ENCODE data around the gene BAHCC1. TPM values are rescaled to one million over a fixed set of nuclear protein-coding genes. Genes with fewer than 3 reads are reported as not detected.

BAHCC1 gene
- total RNA-seq, 1 donor from 2014 or later = 8.6 TPM

DNA sequence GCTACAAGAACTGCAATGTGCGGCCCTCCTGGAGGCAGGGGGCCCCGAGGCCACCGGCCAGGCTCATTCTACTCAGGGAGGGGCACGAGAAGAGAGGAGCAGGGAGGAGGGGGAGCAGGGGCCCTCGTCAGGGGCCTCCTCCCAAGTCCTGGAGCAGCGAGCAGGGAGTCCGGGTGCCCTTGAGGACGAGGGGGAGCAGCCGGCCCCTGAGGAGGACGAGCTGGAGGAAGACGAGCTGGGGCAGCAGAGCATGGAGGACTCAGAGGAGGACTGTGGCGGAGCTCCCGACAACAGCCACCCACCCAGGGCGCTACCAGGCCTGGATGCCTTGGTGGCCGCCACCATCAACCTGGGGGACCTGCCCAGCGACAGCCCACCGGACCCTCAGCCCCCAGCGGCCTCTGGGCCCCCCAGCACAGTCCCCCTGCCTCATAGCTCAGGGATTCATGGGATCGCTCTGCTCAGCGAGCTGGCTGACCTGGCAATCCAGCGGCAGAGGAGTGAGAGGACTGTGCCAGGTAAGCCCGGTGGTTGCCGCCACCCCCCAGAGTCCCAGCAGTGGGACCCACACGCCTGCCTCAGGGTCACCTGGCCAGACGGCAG, 52.2 kb downstream of the BAHCC1 start:
- DNase-seq = no peak
- intact Hi-C loops (cut with micrococcal nuclease) = no loop called here

DNA sequence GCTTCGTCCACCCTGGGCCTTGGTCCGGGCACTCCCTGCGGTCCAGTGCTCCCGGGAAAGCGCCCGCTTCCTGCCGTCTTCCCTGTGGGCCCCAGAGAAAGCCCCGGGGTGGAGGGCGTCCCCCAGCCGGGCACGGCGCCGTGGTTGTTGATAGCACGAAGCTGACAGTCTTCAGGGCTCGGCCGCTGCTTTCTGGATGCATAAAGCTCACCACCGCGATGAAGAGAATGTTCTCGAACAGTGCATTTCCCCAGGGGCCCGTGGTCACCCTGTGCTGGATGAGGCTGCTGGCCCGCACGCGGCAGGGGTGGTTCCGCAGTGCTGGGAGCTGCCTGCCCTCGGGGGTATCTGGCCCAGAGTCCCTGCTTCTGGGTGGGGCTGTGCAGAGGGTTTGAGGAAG, 53.2 kb downstream of the BAHCC1 start:
- ATAC-seq (no peak), DNase-seq (no peak)
- intact Hi-C loops (cut with micrococcal nuclease) = no loop called here

More for the DNA sequence above, 52.2 kb downstream of the BAHCC1 start:
- ATAC-seq = no peak

DNA sequence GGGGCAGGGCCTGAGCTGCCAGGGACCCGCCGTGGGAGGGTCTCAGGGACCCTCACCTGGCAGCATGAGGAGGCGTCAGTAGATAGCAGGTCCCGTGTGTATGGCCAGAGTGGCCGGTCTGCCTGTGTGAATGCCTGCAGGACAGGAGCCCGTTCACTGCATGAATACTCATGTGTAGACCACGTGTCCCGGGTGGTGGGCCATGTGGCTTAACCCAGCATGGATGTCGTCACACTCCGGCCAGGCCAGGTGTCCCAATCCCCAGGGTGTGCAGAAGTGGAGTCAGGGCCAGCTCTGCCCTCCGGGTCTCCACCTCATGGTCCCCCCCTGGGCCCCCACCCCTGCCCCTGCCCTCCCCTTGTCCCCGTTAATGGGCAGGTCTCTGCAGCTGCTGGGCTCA, 53.7 kb downstream of the BAHCC1 start:
- intact Hi-C loops (cut with micrococcal nuclease) = no loop called here
- no peak for DNase-seq
- no peak for ATAC-seq

DNA sequence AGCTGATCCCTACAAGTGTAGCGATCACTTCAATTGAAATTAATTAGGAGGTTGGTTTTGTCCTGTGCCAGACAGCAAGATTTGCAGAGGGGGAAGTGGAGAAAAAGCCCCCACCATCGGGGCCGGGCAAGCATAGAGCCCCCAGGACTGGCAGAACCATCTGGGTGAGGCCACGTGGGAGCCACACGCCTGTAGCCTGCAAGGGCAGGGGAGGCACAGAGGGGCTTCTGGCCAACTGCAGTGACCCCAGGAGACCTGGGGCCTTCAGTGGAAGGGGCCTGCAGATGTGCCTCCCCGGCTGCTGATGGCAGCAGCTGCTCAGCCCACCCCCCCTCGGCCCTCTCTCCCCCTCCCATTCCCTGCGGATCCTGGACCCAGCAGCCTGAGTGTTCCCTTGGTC, 54.1 kb downstream of the BAHCC1 start:
- no peak for DNase-seq
- intact Hi-C loops (cut with micrococcal nuclease) = no loop called here
- no peak for ATAC-seq

DNA sequence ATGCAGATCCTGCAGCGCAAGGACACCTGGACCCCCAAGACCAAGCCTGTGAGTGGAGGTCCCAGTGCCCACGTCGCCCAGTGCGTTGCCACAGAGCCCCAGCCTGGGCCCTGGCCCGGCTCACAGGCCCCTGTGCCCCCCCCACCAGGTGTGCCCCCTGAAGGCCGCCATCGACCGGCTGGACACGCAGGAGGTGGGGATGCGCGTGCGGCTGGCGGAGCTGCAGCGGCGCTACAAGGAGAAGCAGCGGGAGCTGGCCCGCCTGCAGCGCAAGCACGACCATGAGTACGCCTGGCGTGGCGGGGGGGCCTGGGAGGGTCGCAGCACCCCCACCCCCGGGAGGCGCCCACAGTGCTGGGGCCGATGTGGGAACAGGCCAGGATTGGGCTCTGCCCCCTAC, 56.6 kb downstream of the BAHCC1 start:
- DNase-seq (no peak), ATAC-seq (no peak)
- intact Hi-C loops (cut with micrococcal nuclease) = no loop called here

DNA sequence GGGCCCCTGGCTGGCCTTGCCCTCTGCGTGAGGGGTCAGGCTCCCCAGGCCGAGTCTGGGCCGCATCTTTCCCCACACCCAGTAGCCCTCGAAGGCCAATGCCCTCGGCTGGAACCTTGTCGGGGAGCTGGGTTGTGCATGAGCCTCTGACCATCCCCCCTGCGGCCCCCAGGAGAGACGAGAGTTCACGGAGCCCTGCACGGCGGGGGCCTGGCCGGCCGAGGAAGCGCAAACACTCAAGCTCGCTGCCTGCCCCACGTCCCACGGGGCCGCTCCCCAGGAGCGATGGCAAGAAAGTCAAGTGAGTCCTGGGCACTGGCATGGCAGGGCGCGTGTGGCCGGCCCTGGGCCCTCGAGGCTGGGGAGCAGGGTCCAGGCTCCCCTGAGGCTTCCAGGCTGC, 57.3 kb downstream of the BAHCC1 start:
- DNase-seq (no peak), ATAC-seq (no peak)
- intact Hi-C loops (cut with micrococcal nuclease) = no loop called here

DNA sequence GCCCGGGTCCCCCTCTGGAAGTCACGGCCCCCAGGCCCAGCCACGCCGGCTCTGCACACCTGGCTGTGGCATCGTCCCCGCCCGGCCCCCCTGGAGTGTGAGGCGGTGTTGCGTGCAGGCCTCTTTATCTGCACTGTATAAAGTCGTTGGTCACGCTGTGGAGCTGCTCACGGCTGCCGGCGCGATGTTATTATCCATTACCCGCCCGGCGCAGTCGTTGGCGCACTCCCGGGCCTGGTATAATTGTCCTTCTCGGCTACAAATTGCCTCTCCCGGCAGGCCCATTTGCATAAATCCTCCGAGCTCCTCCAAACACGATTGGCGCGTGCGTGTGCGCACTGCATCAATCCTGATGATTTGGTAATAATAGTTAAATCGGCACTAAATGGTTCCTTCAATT, 57.8 kb downstream of the BAHCC1 start:
- DNase-seq = no peak
- no peak for ATAC-seq
- intact Hi-C loops (cut with micrococcal nuclease) = no loop called here

DNA sequence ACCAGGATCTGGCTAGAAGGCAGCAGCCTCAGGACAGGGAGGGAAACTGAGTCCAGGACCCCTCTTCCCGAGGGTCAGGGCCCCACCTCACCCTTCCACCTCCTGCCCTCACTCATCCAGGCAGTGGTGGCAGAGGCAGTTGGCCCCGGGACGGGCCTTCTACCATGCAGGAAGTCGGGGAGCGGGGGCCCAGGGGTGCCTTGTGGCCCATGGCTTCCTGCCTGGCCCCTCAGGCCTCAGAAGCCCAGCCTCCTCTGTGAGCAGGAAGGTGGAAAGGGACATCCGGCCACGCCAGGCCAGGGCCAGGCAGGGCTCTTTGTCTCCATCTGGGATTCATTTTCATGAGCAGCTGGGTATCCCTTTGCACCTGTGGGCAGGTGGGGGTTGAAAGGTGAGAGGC, 58.5 kb downstream of the BAHCC1 start:
- DNase-seq (no peak), ATAC-seq (no peak)
- intact Hi-C loops (cut with micrococcal nuclease) = no loop called here

DNA sequence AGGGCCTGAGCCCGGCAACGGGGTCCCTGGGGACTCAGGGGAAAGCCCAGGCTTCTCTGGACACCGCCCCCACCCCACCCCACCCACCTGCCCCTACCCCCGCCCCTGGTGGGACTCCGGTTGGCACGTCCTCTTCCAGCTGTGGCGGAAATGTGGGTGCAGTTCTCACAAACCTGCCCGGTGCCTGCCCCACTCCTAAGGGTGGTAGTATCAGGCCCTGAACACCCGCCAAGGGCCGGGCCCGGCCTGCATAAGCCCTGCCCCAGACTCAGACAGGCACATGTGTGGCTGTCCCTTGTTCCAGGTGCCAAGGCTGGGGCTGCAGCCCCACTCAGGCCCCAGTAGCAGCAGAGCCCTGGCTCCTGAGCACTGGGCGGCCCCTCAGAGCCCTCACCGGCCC, 59.2 kb downstream of the BAHCC1 start:
- ATAC-seq = no peak

DNA sequence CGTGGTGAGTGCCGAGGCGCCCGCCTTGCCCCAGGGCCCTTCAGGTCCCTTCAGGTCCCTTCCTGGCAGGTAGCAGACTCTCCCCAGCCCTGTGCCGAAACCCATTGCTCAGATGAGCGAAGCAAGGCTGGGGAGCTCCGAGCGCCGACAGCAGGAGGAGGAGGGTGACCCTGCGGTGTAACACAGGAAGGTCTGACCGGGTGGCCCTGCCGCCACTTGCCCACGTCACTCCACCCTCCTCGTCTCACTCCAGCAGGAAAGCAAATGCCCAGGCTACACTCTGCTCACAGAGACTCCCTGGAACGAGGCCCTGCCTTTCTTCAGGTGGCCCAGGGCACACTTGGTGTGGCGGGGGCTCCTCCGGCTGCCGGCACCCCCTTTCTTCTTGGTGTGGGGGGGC, 60.1 kb downstream of the BAHCC1 start:
- intact Hi-C loops (cut with micrococcal nuclease) = no loop called here
- no peak for DNase-seq
- ATAC-seq = no peak

More for the DNA sequence above, 59.2 kb downstream of the BAHCC1 start:
- no peak for DNase-seq
- intact Hi-C loops (cut with micrococcal nuclease) = no loop called here

DNA sequence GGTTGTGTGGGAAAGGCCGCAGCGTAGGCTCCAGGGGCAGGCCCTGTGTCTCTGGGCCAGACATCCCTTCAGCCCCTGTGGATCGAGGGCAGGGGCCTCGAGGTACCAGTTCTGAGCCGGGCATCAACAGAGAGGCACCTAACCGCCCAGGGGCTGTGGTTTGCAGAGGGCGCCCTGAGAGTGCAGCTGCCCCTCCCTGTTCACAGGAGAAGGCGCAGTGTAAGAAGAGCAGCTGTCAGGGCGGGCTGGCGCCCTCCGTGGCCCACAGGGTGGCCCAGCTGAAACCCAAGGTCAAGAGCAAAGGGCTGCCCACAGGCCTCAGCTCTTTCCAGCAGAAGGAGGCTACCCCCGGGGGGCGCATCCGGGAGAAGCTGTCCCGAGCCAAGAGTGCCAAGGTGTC, 60.8 kb downstream of the BAHCC1 start:
- DNase-seq = no peak
- intact Hi-C loops (cut with micrococcal nuclease) = no loop called here
- no peak for ATAC-seq

DNA sequence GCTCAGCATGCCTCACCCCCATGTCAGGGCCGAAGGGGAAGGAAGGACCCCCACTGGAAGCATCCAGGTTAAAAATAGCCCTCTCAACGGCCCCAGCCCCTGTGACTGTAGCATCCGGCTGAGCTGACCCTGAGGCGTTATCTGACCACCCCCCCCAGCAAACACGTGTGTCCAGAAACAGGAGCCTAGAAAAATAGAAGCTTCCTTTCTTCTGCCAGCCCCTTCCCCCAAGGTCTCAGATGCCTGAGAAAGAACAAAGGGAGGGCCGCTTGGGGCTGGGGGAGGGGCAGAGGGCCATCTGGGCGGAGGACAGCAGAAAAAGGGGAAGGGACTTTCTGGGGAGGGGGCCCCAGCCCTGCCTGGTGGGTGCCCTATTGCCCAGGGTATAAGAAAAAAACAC, 61.5 kb downstream of the BAHCC1 start:
- ATAC-seq (no peak), DNase-seq (no peak)
- intact Hi-C loops (cut with micrococcal nuclease) = no loop called here

DNA sequence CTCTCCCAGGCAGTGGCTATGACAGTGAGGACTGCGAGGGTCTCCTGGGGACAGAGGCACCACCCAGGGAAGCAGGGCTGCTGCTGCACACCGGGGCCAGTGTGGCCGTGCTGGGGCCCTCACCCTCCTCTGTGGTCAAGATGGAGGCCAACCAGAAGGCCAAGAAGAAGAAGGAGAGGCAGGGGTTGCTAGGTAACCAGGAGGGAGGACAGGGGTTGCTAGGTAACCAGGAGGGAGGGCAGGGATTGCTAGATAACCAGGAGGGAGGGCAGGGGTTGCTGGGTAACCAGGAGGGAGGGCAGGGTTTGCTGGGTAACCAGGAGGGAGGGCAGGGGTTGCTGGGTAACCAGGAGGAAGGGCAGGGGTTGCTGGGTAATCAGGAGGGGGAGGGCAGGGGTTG, 62.1 kb downstream of the BAHCC1 start:
- intact Hi-C loops (cut with micrococcal nuclease) = no loop called here
- no peak for DNase-seq
- no peak for ATAC-seq

DNA sequence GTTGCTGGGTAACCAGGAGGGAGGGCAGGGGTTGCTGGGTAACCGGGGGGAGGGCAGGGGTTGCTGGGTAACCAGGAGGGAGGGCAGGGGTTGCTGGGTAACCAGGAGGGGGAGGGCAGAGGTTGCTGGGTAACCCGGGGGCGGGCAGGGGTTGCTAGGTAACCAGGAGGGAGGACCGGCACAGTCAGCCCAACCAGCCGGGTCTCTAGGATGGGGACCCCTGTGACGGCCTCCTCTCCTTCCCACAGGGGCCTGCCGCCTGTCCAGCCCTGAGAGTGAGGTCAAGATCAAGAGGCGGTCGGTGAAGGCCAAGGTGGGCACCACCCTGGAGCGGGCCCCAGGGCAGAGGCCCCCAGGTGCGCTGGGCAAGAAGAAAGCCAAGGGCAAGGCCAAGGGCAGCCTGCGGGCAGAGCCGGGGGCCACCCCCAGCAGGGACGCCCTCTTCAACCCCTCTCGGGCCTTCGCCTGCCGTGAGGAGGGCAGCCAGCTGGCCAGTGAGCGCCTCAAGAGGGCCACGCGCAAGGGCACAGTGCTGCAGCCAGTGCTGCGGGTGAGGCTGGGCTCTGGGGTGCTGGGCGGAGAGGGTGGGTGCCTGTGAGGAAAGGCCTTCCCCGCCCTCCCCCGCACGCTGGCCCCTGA, 62.8 kb downstream of the BAHCC1 start:
- DNase-seq = no peak
- intact Hi-C loops (cut with micrococcal nuclease) = no loop called here
- no peak for ATAC-seq

DNA sequence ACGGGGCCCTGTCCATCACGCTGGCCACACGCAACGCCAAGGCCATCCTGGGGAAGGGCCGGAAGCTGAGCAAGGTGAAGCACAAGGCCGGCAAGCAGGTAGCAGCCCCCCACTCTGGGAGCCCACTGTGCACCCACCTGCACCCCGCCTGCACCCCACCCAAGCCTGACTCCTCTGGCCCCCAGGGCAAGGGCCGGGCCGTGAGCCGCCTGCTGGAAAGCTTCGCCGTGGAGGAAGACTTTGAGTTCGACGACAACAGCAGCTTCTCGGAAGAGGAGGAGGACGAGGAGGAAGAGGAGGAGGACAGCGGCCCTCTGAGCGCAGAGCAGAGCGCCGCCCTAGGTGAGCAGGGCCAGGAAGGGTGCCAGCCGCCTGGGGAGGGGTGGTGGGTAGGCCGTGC, 63.4 kb downstream of the BAHCC1 start:
- intact Hi-C loops (cut with micrococcal nuclease) = no loop called here
- DNase-seq = no peak
- no peak for ATAC-seq

DNA sequence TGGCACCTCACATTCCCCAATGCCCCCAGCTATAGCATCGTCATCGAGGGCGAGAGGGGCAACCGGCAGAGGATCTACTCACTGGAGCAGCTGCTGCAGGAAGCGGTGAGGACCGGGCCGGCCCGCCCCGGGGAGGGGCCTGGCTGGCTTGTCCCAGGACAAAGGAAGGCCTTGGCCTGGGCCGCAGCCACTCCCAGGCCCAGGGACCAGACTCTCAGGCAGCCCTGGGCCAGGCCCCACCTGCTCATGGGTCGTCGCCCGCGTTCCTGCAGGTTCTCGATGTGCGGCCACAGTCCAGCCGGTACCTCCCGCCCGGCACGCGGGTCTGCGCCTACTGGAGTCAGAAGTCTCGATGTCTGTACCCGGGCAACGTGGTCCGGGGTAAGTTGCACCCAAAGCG, 64.0 kb downstream of the BAHCC1 start:
- intact Hi-C loops (cut with micrococcal nuclease) = no loop called here
- DNase-seq = peak; percentile 59
- peak; percentile 61 for ATAC-seq

DNA sequence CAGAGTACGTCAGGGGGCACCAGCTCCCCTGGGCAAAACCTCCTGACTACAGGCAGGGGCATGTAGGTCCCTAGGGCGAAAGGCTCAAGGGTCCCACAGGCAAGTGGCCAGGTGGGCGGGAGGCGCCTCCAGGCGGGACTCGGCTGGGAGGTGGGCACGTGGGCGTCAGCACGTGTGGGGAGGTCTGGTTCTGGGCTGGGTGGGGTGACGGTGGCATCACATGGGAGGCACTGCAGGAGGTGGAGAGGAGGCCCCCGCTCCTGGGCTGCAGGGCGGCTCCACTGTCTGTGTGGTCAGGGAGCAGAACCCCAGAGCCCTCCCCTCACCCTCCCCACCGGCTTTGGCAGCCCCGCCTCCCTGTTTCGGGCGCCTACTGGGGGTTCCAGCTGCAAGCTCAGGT, 64.6 kb downstream of the BAHCC1 start:
- intact Hi-C loops (cut with micrococcal nuclease) = no loop called here
- no peak for ATAC-seq

DNA sequence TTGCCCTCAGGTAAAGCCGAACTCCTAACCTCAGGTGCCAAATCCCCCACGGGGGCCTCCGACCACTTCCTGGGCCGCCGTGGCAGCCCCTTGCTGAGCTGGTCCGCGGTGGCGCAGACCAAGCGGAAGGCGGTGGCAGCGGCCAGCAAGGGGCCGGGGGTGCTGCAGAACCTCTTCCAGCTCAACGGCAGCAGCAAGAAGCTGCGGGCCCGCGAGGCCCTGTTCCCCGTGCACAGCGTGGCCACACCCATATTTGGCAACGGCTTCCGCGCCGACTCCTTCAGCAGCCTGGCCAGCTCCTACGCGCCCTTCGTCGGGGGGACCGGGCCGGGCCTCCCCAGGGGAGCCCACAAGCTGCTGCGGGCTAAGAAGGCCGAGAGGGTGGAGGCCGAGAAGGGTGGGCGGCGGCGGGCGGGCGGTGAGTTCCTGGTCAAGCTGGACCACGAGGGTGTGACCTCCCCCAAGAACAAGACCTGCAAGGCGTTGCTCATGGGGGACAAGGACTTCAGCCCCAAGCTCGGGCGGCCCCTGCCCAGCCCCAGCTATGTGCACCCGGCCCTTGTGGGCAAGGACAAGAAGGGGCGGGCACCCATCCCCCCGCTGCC, 65.7 kb downstream of the BAHCC1 start:
- intact Hi-C loops (cut with micrococcal nuclease) = no loop called here
- peak; percentile 50 for DNase-seq

More for the DNA sequence above, 64.6 kb downstream of the BAHCC1 start:
- DNase-seq = no peak

DNA sequence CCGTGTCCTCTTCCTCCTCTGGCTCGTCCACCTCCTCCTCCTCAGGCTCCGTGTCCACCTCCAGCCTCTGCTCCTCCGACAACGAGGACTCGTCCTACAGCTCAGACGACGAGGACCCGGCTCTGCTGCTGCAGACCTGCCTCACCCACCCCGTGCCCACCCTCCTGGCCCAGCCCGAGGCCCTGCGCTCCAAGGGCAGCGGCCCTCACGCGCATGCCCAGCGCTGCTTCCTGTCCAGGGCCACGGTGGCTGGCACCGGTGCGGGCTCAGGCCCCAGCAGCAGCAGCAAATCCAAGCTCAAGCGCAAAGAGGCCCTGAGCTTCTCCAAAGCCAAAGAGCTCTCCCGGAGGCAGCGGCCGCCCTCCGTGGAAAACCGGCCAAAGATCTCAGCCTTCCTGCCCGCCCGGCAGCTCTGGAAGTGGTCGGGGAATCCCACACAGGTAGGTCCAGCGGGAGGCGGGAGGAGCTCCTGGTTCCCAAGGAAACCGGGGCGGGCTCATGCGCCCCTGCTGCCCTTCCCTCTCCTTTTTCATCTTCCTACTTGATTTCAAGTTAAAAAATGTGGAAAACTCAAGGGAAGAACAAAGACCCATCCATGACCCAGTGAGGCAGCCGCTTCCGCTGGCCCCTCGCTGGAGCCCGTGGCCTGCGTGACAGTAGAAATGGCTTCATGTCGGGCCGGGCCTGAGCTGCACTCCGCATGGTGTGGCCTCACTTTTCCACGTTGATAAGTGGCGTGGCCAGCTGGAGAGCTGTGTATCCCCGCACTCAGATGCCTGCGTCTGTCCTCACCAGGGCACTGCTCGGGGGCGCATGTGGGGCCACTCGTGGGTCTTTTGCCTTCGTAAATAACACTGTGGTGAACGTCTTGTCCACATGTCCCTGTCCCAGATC, 66.6 kb downstream of the BAHCC1 start:
- DNase-seq = no peak
- ATAC-seq = no peak
- intact Hi-C loops (cut with micrococcal nuclease) = no loop called here

More for the DNA sequence above, 65.7 kb downstream of the BAHCC1 start:
- no peak for ATAC-seq

DNA sequence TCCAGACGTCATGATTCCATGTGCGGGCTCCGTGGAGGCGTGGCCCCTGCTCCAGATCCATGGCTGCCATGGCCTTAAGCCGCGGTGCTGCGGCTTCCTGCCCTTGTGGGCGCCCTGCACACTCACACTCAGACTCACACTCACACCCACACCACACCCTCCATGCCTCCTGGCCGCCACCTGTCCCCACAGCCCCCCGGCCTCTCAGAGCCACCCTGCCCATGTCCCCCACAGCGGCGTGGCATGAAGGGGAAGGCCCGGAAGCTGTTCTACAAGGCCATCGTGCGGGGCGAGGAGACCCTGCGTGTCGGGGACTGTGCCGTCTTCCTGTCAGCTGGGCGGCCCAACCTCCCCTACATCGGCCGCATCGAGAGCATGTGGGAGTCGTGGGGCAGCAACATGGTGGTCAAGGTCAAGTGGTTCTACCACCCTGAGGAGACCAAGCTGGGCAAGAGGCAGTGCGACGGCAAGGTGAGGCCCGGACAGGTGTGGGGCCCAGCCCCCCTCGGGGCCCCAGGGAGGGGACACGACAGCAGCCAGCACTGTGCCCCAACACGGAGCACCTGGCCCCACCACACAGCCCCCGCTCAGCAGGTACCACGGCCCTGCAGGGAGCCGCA, 67.4 kb downstream of the BAHCC1 start:
- intact Hi-C loops (cut with micrococcal nuclease) = no loop called here
- ATAC-seq (no peak), DNase-seq (no peak)
